ENCODE data around the gene NECAB2.

Gene NECAB2

GRCh38 chr16:83951544-83951943, 16.5 kb upstream of the NECAB2 start:
- DNase-seq (ENCODE audit: low read depth in 1 of 2, low spot score in 1 of 2), result no peak

GRCh38 chr16:83952587-83952939, 15.5 kb upstream of the NECAB2 start:
- DNase-seq (ENCODE audit: low read depth in 1 of 2, low spot score in 1 of 2), result no peak

GRCh38 chr16:83952940-83953795, 14.9 kb upstream of the NECAB2 start, which contains the start of gene OSGIN1:
Gene OSGIN1 (plus strand): TSS chr16:83953240. CDS start chr16:83957672, 4,432 bp downstream.
- peak in 1 of 2 donors; percentile 75 for DNase-seq (ENCODE audit: low read depth in 1 of 2, low spot score in 1 of 2)

- no peak for DNase-seq (ENCODE audit: low read depth in 1 of 2, low spot score in 1 of 2)
Observed at GRCh38 chr16:83953796-83954576, 14.1 kb upstream of the NECAB2 start.

- DNase-seq (ENCODE audit: low read depth in 1 of 2, low spot score in 1 of 2), result no peak
Observed at GRCh38 chr16:83954577-83955016, 13.4 kb upstream of the NECAB2 start.

GRCh38 chr16:83955218-83956130, 12.6 kb upstream of the NECAB2 start:
- DNase-seq (ENCODE audit: low read depth in 1 of 2, low spot score in 1 of 2), result no peak

GRCh38 chr16:83956336-83957289, 11.4 kb upstream of the NECAB2 start:
- peak; percentile 32 to 68 for DNase-seq (ENCODE audit: low read depth in 1 of 2, low spot score in 1 of 2)

GRCh38 chr16:83957296-83957855, 10.7 kb upstream of the NECAB2 start:
- no peak for DNase-seq (ENCODE audit: low read depth in 1 of 2, low spot score in 1 of 2)

- no peak for DNase-seq (ENCODE audit: low read depth in 1 of 2, low spot score in 1 of 2)
Observed at GRCh38 chr16:83958137-83958845, 9.8 kb upstream of the NECAB2 start.

- DNase-seq (ENCODE audit: low read depth in 1 of 2, low spot score in 1 of 2), result no peak
Observed at GRCh38 chr16:83958846-83959565, 9.0 kb upstream of the NECAB2 start.

GRCh38 chr16:83959656-83960434, 8.2 kb upstream of the NECAB2 start:
- DNase-seq (ENCODE audit: low read depth in 1 of 2, low spot score in 1 of 2), result no peak

GRCh38 chr16:83960521-83961249, 7.4 kb upstream of the NECAB2 start:
- no peak for DNase-seq (ENCODE audit: low read depth in 1 of 2, low spot score in 1 of 2)

GRCh38 chr16:83961591-83961990, 6.5 kb upstream of the NECAB2 start:
- no peak for DNase-seq (ENCODE audit: low read depth in 1 of 2, low spot score in 1 of 2)

GRCh38 chr16:83963277-83964119, 4.5 kb upstream of the NECAB2 start:
- DNase-seq (ENCODE audit: low read depth in 1 of 2, low spot score in 1 of 2), result no peak

- DNase-seq (ENCODE audit: low read depth in 1 of 2, low spot score in 1 of 2), result no peak
Observed at GRCh38 chr16:83964684-83965443, 3.2 kb upstream of the NECAB2 start.

Data from stimulated activated CD4-positive, alpha-beta T cell treated with anti-CD3 and anti-CD28 coated beads, Interleukin-15, amount 100 ng/mL, for 1 hour (primary cell).